NT2/D1 (cell line): ENCODE measurements around the gene CDCA7L.

Experiments used
- SUZ12 ChIP-seq: IDR thresholded peaks from 2 replicates; pipeline ENCODE4 v1.6.1; 2011; ENCODE audit not compliant: insufficient read length, insufficient read depth; ENCODE audit errors: extremely low read depth
- YY1 ChIP-seq: IDR thresholded peaks from 2 replicates; pipeline ENCODE4 v1.6.1; 2011; ENCODE audit not compliant: insufficient read length, insufficient read depth
- ZNF274 ChIP-seq: IDR thresholded peaks from 2 replicates; pipeline ENCODE4 v1.6.1; 2011; ENCODE audit warnings: mild to moderate bottlenecking, low read depth, low read length

GRCh38 chr7:21884496-21884895 lies 61.2 kb downstream of the CDCA7L start:
- TF ChIP-seq YY1: no peak
- no peak for TF ChIP-seq ZNF274
- no peak for TF ChIP-seq SUZ12
